SU-DHL-6 (cell line): ENCODE measurements around the gene RCN2.

Experiments used
- H2AFZ ChIP-seq: fragments of 200-600 bp; sonication (generic); 2 replicates; pipeline ENCODE4 v1.6.1; 2014; ENCODE audit warnings: low read depth, mild to moderate bottlenecking, moderate library complexity, mixed read lengths, antibody characterized with exemption, low read length; ENCODE audit not compliant: severe bottlenecking
- H3F3A ChIP-seq: fragments of 200-600 bp; shearing (Covaris generic); 2 replicates; pipeline ENCODE4 v1.6.0; 2016; ENCODE audit warnings: antibody characterized with exemption, mild to moderate bottlenecking; ENCODE audit not compliant: insufficient read depth
- H3K27ac ChIP-seq: fragments of 200-600 bp; sonication (generic); 2 replicates; pipeline ENCODE4 v1.5.1; 2016; ENCODE audit warnings: low read depth, mild to moderate bottlenecking, low read length, moderate library complexity, mixed read lengths
- H3K27me3 ChIP-seq: fragments of 200-600 bp; sonication (generic), shearing (Covaris generic); 2 replicates; pipeline ENCODE4 v1.6.0; 2014; ENCODE audit warnings: mild to moderate bottlenecking, low read length
- H3K36me3 ChIP-seq: fragments of 200-600 bp; sonication (generic); 2 replicates; pipeline ENCODE4 v1.6.1; 2014; ENCODE audit warnings: mild to moderate bottlenecking, low read length, mixed read lengths
- H3K4me2 ChIP-seq: fragments of 300-600, 200-600 bp; shearing (Covaris generic), sonication (generic); 2 replicates; pipeline ENCODE4 v1.6.0; 2014; ENCODE audit warnings: low read length, low read depth, mild to moderate bottlenecking; ENCODE audit not compliant: poor library complexity, severe bottlenecking
- H3K4me3 ChIP-seq: fragments of 200-600 bp; sonication (generic); 2 replicates; pipeline ENCODE4 v1.5.1; 2014; ENCODE audit warnings: antibody characterized with exemption, low read length, mild to moderate bottlenecking, mixed read lengths; ENCODE audit not compliant: insufficient read depth, poor library complexity, severe bottlenecking
- H3K79me2 ChIP-seq: fragments of 200-600 bp; sonication (generic); 2 replicates; pipeline ENCODE4 v1.6.1; 2014; ENCODE audit warnings: mild to moderate bottlenecking, low read length, moderate library complexity; ENCODE audit not compliant: insufficient read depth
- H3K9ac ChIP-seq: fragments of 200-600 bp; sonication (generic); 2 replicates; pipeline ENCODE4 v1.7.0; 2014; ENCODE audit warnings: mild to moderate bottlenecking, low read length
- H3K9me2 ChIP-seq: fragments of 200-600 bp; sonication (generic); replicated peaks from 2 replicates; pipeline ENCODE4 v1.6.1; 2014; ENCODE audit warnings: low read length; ENCODE audit not compliant: insufficient read depth
- H3K9me3 ChIP-seq: fragments of 200-600 bp; sonication (generic); 2 replicates; pipeline ENCODE4 v1.6.1; 2014; ENCODE audit warnings: low read length, mixed read lengths; ENCODE audit not compliant: insufficient read depth
- H4K20me1 ChIP-seq: fragments of 200-600 bp; sonication (generic); 2 replicates; pipeline ENCODE4 v1.6.1; 2014; ENCODE audit warnings: low read depth, mild to moderate bottlenecking, antibody characterized with exemption, low read length, moderate library complexity, mixed read lengths
- EZH2phosphoT487 ChIP-seq: fragments of 200-600 bp; sonication (generic), shearing (Covaris generic); conservative IDR thresholded peaks from 2 replicates; pipeline ENCODE4 v1.6.1; 2018; ENCODE audit warnings: mild to moderate bottlenecking, antibody characterized with exemption, low read length, moderate library complexity, mixed read lengths
- TF ChIP-seq, protein P1 (sequence below): fragments of 200-600 bp; sonication (generic); IDR thresholded peaks from one replicate; pipeline ENCODE4 v1.5.1; 2017; ENCODE audit warnings: antibody characterized with exemption, mild to moderate bottlenecking, low read length, moderate library complexity; ENCODE audit not compliant: insufficient read depth, poor library complexity, severe bottlenecking

The RCN2 gene

DNA sequence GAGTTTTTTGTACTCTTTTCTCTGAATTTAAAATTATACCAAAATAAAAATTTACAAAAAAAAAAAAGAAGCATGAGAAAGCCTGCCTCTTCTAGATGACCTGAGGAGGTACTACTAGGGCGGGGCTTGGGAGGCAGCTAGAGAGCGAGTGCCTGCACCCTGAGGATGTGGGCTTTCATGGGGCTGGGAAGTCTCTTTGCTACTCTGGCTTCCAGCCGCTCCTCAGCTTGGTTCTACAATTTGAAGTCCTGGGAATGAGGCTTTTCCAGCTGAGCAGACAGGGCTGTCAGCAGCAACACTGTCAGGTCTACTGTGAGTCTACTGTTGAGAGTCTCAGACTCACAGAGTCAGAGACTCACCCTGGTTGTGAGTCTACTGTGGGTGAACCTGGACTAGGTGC is 55.2 kb downstream of the RCN2 start:
- H3K9me2 ChIP-seq: no peaks in the 10 kb centered on the region
- H3K79me2 ChIP-seq: no peaks in the 10 kb centered on the region
- no peak for TF ChIP-seq EZH2phosphoT487
- TF ChIP-seq, protein P1, sequence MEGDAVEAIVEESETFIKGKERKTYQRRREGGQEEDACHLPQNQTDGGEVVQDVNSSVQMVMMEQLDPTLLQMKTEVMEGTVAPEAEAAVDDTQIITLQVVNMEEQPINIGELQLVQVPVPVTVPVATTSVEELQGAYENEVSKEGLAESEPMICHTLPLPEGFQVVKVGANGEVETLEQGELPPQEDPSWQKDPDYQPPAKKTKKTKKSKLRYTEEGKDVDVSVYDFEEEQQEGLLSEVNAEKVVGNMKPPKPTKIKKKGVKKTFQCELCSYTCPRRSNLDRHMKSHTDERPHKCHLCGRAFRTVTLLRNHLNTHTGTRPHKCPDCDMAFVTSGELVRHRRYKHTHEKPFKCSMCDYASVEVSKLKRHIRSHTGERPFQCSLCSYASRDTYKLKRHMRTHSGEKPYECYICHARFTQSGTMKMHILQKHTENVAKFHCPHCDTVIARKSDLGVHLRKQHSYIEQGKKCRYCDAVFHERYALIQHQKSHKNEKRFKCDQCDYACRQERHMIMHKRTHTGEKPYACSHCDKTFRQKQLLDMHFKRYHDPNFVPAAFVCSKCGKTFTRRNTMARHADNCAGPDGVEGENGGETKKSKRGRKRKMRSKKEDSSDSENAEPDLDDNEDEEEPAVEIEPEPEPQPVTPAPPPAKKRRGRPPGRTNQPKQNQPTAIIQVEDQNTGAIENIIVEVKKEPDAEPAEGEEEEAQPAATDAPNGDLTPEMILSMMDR: no peak
- no peak overlapping the region for H3K9ac ChIP-seq
- H3K27ac ChIP-seq: no peak overlapping the region
- no peaks in the 10 kb centered on the region for H4K20me1 ChIP-seq
- H2AFZ ChIP-seq: no peak overlapping the region
- no peak overlapping the region for H3K4me3 ChIP-seq
- H3K9me3 ChIP-seq: no peaks in the 10 kb centered on the region
- no peaks in the 10 kb centered on the region for H3F3A ChIP-seq
- H3K4me2 ChIP-seq: no peak overlapping the region
- H3K36me3 ChIP-seq: no peaks in the 10 kb centered on the region
- no peaks in the 10 kb centered on the region for H3K27me3 ChIP-seq

DNA sequence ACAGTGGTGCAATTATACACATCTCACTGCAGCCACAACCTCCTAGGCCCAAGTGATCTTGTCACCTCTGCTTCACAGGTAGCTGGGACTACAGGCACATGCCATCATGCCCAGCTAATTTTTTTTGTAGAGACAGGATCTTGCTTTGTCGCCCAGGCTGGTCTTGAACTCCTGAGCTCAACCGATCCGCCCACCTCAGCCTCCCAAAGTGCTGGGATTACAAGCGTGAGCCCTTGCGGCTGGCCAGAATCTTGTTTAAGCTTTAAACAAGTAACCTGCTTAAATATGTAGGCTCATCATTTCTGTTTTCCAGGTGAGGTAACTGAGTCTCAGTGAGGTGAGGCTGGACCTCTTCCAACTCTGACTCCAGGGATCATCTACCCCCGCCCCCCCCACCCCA is 55.7 kb downstream of the RCN2 start:
- TF ChIP-seq EZH2phosphoT487: no peak
- TF ChIP-seq, protein P1: no peak
- no peaks in the 10 kb centered on the region for H3K27me3 ChIP-seq
- H3K4me3 ChIP-seq: no peak overlapping the region
- H3K9ac ChIP-seq: no peak overlapping the region
- H3F3A ChIP-seq: no peaks in the 10 kb centered on the region
- H3K9me2 ChIP-seq: no peaks in the 10 kb centered on the region
- no peak overlapping the region for H3K4me2 ChIP-seq
- no peaks in the 10 kb centered on the region for H4K20me1 ChIP-seq
- H3K27ac ChIP-seq: no peak overlapping the region
- H3K36me3 ChIP-seq: no peaks in the 10 kb centered on the region
- no peaks in the 10 kb centered on the region for H3K9me3 ChIP-seq
- no peaks in the 10 kb centered on the region for H3K79me2 ChIP-seq
- H2AFZ ChIP-seq: no peak overlapping the region

DNA sequence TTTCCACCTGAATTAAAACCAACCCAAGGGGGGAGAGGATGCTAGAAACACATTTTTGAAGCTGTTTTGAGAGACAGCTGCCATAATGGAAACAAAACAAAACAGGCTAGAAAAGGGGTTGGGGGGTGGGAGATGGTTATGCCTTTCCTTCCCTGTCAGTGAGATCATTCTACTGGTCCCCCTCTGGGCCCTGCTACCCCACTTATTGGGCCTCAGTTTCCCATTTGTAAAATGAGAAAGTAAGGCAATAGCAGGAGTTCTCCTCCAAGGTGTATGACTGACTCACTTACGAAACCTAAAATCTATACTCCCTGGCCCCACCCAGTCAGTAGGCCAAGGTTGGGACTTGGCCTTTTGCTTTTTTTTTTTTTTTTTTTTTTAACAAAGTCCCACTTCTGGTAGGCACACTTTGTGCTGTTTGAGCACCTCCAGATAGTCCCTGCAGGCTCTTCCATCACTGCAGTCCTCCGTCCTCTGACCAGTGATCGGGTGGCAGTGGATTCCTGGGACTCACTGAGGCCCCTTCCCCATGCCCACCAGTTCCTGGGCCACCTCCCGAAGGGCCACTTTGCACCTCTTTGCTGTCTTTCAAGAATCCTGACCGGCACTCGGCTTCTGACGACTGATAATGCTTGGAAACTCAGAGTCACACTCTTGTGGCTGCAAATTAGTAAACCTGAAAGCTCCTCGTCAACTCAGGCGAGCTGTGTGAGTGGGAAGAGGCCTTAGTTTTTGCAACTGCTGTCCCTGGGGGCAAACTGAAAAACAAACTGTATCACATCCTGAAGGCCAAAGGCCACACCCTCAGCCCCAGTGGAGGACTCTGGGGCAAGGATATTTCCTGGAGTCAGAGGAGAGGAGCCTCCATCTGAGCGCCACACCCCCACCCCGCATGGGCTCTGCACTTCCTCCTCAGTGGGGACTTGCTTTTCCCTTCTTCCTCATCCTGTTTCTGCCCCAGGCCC is 56.6 kb downstream of the RCN2 start:
- H3K4me3 ChIP-seq: no peak overlapping the region
- H3K27me3 ChIP-seq: no peaks in the 10 kb centered on the region
- no peak overlapping the region for H3K9ac ChIP-seq
- H3K36me3 ChIP-seq: no peaks in the 10 kb centered on the region
- H4K20me1 ChIP-seq: no peaks in the 10 kb centered on the region
- H2AFZ ChIP-seq: no peak overlapping the region
- TF ChIP-seq, protein P1: no peak
- no peak for TF ChIP-seq EZH2phosphoT487
- H3K9me2 ChIP-seq: no peaks in the 10 kb centered on the region
- H3K9me3 ChIP-seq: no peaks in the 10 kb centered on the region
- H3K79me2 ChIP-seq: no peaks in the 10 kb centered on the region
- no peak overlapping the region for H3K4me2 ChIP-seq
- H3F3A ChIP-seq: no peaks in the 10 kb centered on the region
- no peak overlapping the region for H3K27ac ChIP-seq
